Psoas muscle (tissue), 8 donors: ENCODE measurements around the gene ECI1. TPM values are rescaled to one million over a fixed set of nuclear protein-coding genes. Genes with fewer than 3 reads are reported as not detected.

Experiments used
- ATAC-seq, 4 donors: fragments of 200-7000 bp; cut with Tn5 transposase; one replicate each; pipeline ENCODE4 v1.9.1; 2020; ENCODE audit warnings: moderate library complexity in 3 of 4, mild to moderate bottlenecking in 2 of 4
- DNase-seq, 2 donors: peaks; one replicate each; pipeline ENCODE4 v3.0.0-alpha.2; 2020
- H3K27ac ChIP-seq: fragments of 200-600 bp; one replicate; pipeline ENCODE4 v1.8.0; 2022
- H3K27me3 ChIP-seq, 3 donors: fragments of 200-600 bp in 1 of 3; one replicate each; pipeline versions ENCODE4 v1.6.1 to v1.8.0; 2013 to 2022; ENCODE audit warnings: low read length in 2 of 3, mild to moderate bottlenecking in 2 of 3, moderate library complexity in 1 of 3; ENCODE audit not compliant: insufficient read depth in 3 of 3
- H3K36me3 ChIP-seq, 2 donors: fragments of 200-600 bp in 1 of 2; one replicate each; pipeline versions ENCODE4 v1.6.1 to v1.8.0; 2013 to 2022; ENCODE audit warnings: low read depth in 1 of 2, mild to moderate bottlenecking in 1 of 2, moderate library complexity in 1 of 2; ENCODE audit not compliant: insufficient read depth in 1 of 2
- H3K4me1 ChIP-seq: fragments of 200-600 bp; one replicate; pipeline ENCODE4 v1.8.0; 2022
- H3K4me3 ChIP-seq: fragments of 200-600 bp; one replicate; pipeline ENCODE4 v1.8.0; 2022; ENCODE audit warnings: mild to moderate bottlenecking
- H3K9me3 ChIP-seq: fragments of 200-600 bp; one replicate; pipeline ENCODE4 v1.8.0; 2022
- CTCF ChIP-seq: fragments of 200-600 bp; IDR thresholded peaks from one replicate; pipeline ENCODE4 v1.8.0; 2022; ENCODE audit warnings: antibody characterized with exemption
- WGBS, 3 donors: extraction: QIAGEN DNeasy Blood & Tissue Kit; methylation state at CpG; one replicate each; pipeline versions ENCODE4 v1.1.6 to v1.1.7; 2013; 5-methylcytosine and 5-hydroxymethylcytosine counted together
- intact Hi-C, 2 donors: fragments of 100-400 bp; cut with DNase I; formaldehyde crosslinking; loops; one replicate each; pipeline versions ENCODE4 v1.11.0 to v1.14.2; 2022
- polyA plus RNA-seq, 3 donors: library from polyadenylated mRNA; stranded (reverse); fragments of 200-250 nt; gene quantifications; one replicate each; pipeline ENCODE4 v1.2.3, GENCODE V29; 2013
- total RNA-seq, 4 donors: library from RNA; stranded (reverse); fragmentation: NEBNext Ultra II Directional in 2 of 4; extraction: Animal tissue kit (Norgen Biotek cat#: 25700) in 2 of 4; gene quantifications; one replicate each; pipeline versions ENCODE4 v1.2.1 to v1.2.4, GENCODE V29; 2021 to 2023
- donor health status: healthy with polysubstance abuse.
- donor health status: DM: no; HTN: no; CAD: no; lungs with moderate emphysema.
- donor health status: Bipolar disorder and iron deficiency.
- donor health status: healthy.
- donor health status: DM: yes; HTN: yes; CAD: no.
- donor health status: DM: no; HTN: no; CAD: no.
- donor health status: DM: no; HTN: no; CAD: no.
- donor health status: DM: yes; HTN: yes; CAD: no.

The ECI1 gene
- total and polyA plus RNA-seq, 7 donors, result 81.7 to 205 (median 138) TPM

DNA sequence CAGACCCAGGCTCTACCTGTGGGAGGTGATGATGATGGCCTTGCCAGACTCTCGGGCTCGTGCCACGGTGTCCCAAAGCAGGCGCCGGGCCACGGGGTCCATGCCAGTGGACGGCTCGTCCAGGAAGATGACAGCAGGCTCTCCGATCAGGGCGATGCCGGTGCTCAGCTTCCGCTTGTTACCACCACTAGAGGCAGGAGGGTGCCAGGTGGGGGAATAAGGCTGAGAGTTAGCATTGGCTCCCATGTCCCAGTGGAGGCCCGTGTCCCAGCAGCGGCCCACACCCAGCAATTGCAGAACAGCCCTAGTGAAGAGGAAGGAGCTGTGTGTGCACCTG lies 26.9 kb upstream of the ECI1 start:
- peaks cover 0 to 35% of the 10 kb centered on the region in 2 donors for H3K36me3 ChIP-seq
- no peak for TF ChIP-seq CTCF
- no peak for DNase-seq

GRCh38 chr16:2277466-2278271 lies 26.3 kb upstream of the ECI1 start:
- intact Hi-C loops, result no loop called here
- Histone ChIP-seq H3K4me1 (peaks cover 5% of the 10 kb centered on the region), H3K4me3 (no peak overlapping the region), H3K9me3 (no peaks in the 10 kb centered on the region), H3K27me3 (no peaks in the 10 kb centered on the region), H3K27ac (no peak overlapping the region), H3K36me3 (peaks cover 0 to 35% of the 10 kb centered on the region in 2 donors)
- DNase-seq (no peak), ATAC-seq (no peak)
- WGBS, 3 donors, result 91 to 94% (median 92%) methylated on average over 25 of the region's 25 CpGs
- TF ChIP-seq CTCF, result no peak

More for the DNA sequence above, 26.9 kb upstream of the ECI1 start:
- Histone ChIP-seq H3K4me3 (no peak overlapping the region), H3K27me3 (no peaks in the 10 kb centered on the region), H3K9me3 (no peaks in the 10 kb centered on the region), H3K4me1 (peaks cover 5% of the 10 kb centered on the region), H3K27ac (no peak overlapping the region)
- intact Hi-C loops, result no loop called here
- ATAC-seq, result no peak
- 86 to 89% (median 88%) methylated on average over 14 of the region's 14 CpGs for WGBS, 3 donors

GRCh38 chr16:2276368-2277195 lies 25.2 kb upstream of the ECI1 start:
- peaks cover 5% of the 10 kb centered on the region for H3K4me1 ChIP-seq
- 64 to 78% (median 67%) methylated on average over 26 of the region's 26 CpGs for WGBS, 3 donors
- no peak for DNase-seq
- no peak overlapping the region for H3K27ac ChIP-seq
- H3K36me3 ChIP-seq, result peaks cover 0 to 35% of the 10 kb centered on the region in 2 donors
- H3K27me3 ChIP-seq, result no peaks in the 10 kb centered on the region
- no peak overlapping the region for H3K4me3 ChIP-seq
- TF ChIP-seq CTCF, result no peak
- intact Hi-C loops, result no loop called here
- ATAC-seq, result peak in 1 of 4 donors; percentile 49
- no peaks in the 10 kb centered on the region for H3K9me3 ChIP-seq

- Histone ChIP-seq H3K9me3 (no peaks in the 10 kb centered on the region), H3K27me3 (no peaks in the 10 kb centered on the region), H3K36me3 (peaks cover 0 to 30% of the 10 kb centered on the region in 2 donors), H3K4me1 (peaks cover 5% of the 10 kb centered on the region), H3K27ac (no peak overlapping the region), H3K4me3 (no peak overlapping the region)
- TF ChIP-seq CTCF, result no peak
- ATAC-seq (peak in 1 of 4 donors; percentile 18), DNase-seq (no peak)
- intact Hi-C loops, result no loop called here
- WGBS, 3 donors, result 62 to 76% (median 64%) methylated on average over 30 of the region's 30 CpGs
Measured at GRCh38 chr16:2275476-2276367, 24.3 kb upstream of the ECI1 start.
